Stomach smooth muscle (tissue), 2 donors: ENCODE results near the gene ARHGEF4.
A peak's percentile ranks its signal among the peaks of the same experiment; 100 is the strongest.

ENCODE experiments used
- H3K27ac ChIP-seq: one replicate; pipeline ENCODE4 v1.7.0; 2013; ENCODE audit warnings: mild to moderate bottlenecking, low read length, inconsistent platforms
- H3K27me3 ChIP-seq, 2 donors: one replicate each; pipeline ENCODE4 v1.7.0; 2013; ENCODE audit warnings: low read length in 2 of 2; ENCODE audit not compliant: insufficient read depth in 2 of 2, control insufficient read depth in 1 of 2
- H3K36me3 ChIP-seq, 2 donors: one replicate each; pipeline ENCODE4 v1.7.0; 2013; ENCODE audit warnings: low read length in 2 of 2; ENCODE audit not compliant: control insufficient read depth in 2 of 2, insufficient read depth in 2 of 2
- H3K4me1 ChIP-seq: one replicate; pipeline ENCODE4 v1.7.0; 2013; ENCODE audit warnings: low read length; ENCODE audit not compliant: control insufficient read depth, insufficient read depth
- H3K4me3 ChIP-seq, 2 donors: one replicate each; pipeline ENCODE4 v1.7.0; 2013; ENCODE audit warnings: low read length in 2 of 2
- H3K9ac ChIP-seq, 2 donors: one replicate each; pipeline ENCODE4 v1.7.0; 2013; ENCODE audit warnings: low read length in 2 of 2, mild to moderate bottlenecking in 1 of 2
- H3K9me3 ChIP-seq, 2 donors: one replicate each; pipeline ENCODE4 v1.7.0; 2013; ENCODE audit warnings: low read length in 2 of 2; ENCODE audit not compliant: control insufficient read depth in 2 of 2
- donor health status: healthy.
- donor health status: Pancreatic carcinoma.

Gene ARHGEF4

DNA sequence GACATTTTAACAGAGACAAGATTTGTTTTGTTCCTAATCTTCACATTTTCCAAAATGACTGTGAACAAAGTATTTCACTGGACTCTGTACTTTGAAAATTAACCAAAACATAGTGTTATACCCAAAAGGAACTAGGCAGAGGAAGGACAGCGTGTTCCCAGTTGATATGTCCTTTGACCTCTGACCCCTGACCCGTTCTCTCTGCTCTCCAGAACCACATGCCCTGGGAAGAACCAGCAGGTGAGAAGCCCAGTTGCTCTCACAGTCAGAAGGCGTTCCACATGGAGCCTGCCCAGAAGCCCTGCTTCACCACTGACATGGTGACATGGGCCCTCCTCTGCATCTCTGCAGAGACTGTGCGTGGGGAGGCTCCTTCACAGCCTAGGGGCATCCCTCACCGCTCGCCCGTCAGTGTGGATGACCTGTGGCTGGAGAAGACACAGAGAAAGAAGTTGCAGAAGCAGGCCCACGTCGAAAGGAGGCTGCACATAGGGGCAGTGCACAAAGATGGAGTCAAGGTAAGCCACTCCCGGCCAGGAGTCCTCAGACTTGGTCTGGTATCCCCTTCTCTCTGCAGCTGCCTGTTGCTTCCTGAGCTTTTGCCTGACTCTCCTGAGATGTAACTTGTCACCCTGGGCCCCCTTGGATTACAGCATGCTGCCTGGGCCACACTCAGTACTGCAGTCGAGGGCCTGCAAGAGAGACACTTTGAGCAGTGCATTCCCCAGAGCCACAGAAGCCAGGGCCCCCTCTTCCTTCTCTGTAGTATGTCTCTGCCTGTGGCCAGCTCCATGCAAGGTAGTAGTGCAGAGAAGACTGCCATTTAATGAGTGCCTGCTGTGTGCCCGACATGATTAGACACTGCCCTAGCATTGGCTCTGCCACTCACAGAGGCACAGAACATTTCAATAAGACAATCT lies 94.3 kb downstream of the ARHGEF4 start:
- H3K9ac ChIP-seq = no peak overlapping the region
- no peak overlapping the region for H3K27ac ChIP-seq
- H3K4me1 ChIP-seq = no peaks in the 10 kb centered on the region
- H3K27me3 ChIP-seq = no peaks in the 10 kb centered on the region
- H3K4me3 ChIP-seq = no peak overlapping the region
- peaks cover 0 to 3% of the 10 kb centered on the region in 2 donors for H3K9me3 ChIP-seq
- H3K36me3 ChIP-seq = no peaks in the 10 kb centered on the region

DNA sequence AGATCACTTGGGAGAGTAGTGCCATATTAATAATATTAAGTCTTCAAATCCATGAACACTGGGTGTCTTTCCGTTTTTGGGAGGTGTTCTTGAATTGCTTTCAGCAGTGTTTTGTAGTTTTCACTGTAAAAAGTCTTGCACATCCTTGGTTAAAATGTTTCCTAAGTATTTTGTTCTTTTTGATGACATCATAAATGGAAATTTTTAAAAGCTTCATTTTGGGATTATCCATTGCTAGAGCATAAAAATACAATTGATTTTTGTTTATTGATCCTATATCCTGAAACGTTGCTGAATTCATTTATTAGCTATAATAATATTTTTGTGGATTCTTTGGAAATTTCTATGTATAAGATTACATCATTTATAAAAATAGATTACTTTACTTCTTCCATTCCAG lies 96.8 kb downstream of the ARHGEF4 start:
- Histone ChIP-seq H3K27me3 (no peaks in the 10 kb centered on the region), H3K9ac (no peak overlapping the region), H3K27ac (no peak overlapping the region), H3K4me1 (no peaks in the 10 kb centered on the region), H3K4me3 (no peak overlapping the region), H3K9me3 (no peaks in the 10 kb centered on the region), H3K36me3 (no peaks in the 10 kb centered on the region)

DNA sequence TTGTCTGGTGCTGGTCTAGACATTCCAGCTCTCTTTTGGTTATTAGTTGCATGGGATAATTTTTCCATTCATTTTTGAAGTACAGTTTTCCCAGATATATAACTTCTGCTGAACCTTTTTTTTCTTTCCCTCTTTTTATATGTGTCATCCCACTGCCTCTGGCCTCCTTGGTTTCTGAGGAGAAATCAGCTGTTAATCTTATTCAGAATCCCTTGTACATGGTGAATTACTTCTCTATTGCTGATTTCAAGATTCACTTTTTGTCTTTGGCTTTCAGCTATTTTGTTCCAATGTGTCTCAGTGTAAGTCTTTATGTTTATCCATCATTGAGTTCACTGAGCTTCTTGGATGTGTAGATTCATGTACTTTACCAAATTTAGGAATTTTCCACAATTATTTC lies 99.7 kb downstream of the ARHGEF4 start:
- Histone ChIP-seq H3K4me1 (no peaks in the 10 kb centered on the region), H3K4me3 (no peak overlapping the region), H3K9me3 (no peaks in the 10 kb centered on the region)

DNA sequence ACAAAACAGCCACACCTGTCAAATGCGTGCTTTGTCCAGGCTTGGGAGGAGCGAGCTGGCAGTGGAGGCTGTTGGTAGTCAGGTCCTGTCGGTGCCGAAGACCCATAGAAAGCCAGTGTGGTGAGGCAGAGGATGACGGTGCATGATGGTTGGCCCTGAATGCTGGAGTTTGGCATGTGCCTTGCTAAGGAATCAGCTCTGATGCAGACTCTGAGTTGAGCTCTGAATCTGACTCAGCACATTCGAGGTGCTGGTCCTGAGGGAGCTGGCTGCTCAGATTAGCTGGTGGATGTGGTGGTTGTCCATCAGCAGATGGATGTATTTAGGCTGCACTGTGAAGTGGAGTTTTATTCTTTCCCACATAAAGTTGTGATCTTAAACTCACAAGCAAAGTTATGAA lies 111.3 kb downstream of the ARHGEF4 start:
- Histone ChIP-seq H3K9me3 (peaks cover 7 to 14% of the 10 kb centered on the region in 2 donors), H3K9ac (no peak overlapping the region), H3K27me3 (peaks cover 0 to 2% of the 10 kb centered on the region in 2 donors), H3K27ac (no peak overlapping the region), H3K36me3 (no peaks in the 10 kb centered on the region), H3K4me1 (no peaks in the 10 kb centered on the region), H3K4me3 (no peak overlapping the region)

More for the DNA sequence above, 99.7 kb downstream of the ARHGEF4 start:
- Histone ChIP-seq H3K9ac (no peak overlapping the region), H3K36me3 (no peaks in the 10 kb centered on the region), H3K27me3 (no peaks in the 10 kb centered on the region), H3K27ac (no peak overlapping the region)

DNA sequence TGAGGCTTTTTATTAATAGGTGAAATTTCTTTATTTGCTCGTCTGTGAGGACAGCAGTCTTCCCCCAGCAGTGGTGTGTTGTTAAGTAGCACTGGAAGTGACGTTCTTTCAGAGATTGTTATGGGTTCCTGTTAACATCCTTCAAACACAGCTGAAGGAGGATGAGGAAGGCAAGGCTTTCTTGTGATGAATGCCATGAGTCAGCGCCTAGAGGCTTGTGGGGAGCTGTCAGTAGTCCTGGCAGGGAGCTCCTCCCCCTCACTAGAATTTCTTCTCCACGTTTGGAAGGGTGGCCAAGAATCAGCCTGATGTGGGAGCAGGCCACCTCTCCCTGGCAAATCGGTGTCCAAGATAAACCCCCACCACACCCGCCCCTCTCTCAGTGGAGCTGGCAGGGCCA lies 113.2 kb downstream of the ARHGEF4 start:
- H3K9ac ChIP-seq = no peak overlapping the region
- H3K27me3 ChIP-seq = peaks cover 0 to 2% of the 10 kb centered on the region in 2 donors
- H3K9me3 ChIP-seq = peaks cover 6 to 7% of the 10 kb centered on the region in 2 donors
- no peaks in the 10 kb centered on the region for H3K36me3 ChIP-seq
- no peak overlapping the region for H3K4me3 ChIP-seq
- no peak overlapping the region for H3K27ac ChIP-seq
- H3K4me1 ChIP-seq = no peaks in the 10 kb centered on the region

DNA sequence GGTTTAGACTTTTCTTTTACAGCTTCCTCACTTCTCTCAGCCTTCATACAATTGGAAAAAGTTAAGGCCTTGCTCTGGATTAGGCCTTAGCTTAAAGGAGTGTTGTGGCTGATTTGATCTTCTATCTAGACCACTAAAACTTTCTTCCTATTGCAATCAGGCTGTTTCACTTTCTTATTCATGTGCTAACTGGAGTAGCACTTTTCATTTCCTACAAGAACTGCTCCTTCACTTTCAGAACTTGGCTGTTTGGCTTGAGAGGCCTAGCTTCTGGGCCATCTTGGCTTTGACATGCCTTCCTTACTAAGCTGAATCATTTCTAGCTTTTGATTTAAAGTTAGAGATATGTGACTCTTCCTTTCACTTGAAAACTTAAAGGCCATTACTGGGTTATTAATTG lies 114.3 kb downstream of the ARHGEF4 start:
- Histone ChIP-seq H3K27ac (no peak overlapping the region), H3K36me3 (no peaks in the 10 kb centered on the region), H3K27me3 (peaks cover 0 to 2% of the 10 kb centered on the region in 2 donors), H3K4me1 (no peaks in the 10 kb centered on the region), H3K9me3 (peaks cover 8 to 9% of the 10 kb centered on the region in 2 donors), H3K4me3 (no peak overlapping the region), H3K9ac (no peak overlapping the region)

DNA sequence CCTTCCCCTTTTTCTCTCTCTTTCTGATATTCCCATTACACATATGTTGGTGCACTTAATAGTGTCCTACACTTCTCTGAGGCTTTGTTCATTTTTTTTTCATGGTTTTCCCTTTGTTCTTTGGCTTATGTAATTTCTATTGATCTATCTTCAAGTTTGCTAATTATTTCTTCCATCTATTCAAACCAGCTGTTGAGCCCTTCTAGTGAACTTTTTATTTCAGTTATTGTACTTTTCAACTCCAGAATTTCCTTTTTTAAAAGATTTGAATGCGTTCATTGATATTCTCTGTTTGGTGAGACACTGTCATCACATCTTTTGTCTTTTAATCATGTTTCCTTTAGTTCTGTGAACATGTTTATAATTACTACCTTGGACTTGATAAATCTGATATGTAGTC lies 118.2 kb downstream of the ARHGEF4 start:
- Histone ChIP-seq H3K27me3 (no peaks in the 10 kb centered on the region), H3K9me3 (peaks cover 8 to 9% of the 10 kb centered on the region in 2 donors), H3K27ac (no peak overlapping the region), H3K4me1 (no peaks in the 10 kb centered on the region), H3K4me3 (no peak overlapping the region), H3K36me3 (no peaks in the 10 kb centered on the region), H3K9ac (no peak overlapping the region)

DNA sequence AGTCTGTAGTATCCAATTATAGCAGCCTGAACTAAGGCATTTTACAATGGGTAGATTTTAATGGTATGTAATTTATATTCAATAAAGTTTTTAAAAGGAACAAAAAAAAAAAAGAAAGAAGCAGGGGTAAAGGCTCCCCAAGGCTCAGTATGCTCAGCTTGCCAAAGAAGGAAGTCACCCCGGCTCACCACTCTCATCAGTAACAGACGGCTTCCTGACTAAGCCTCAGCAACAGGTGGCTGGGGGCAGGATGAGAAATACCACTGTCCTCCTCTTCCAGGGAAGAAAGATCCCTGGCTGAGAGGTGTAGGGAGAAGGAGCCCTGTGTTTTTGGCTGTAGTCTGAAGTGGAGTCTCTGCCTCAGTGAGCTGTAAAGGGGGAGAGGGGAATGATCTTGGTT lies 121.2 kb downstream of the ARHGEF4 start:
- Histone ChIP-seq H3K9me3 (peaks cover 8 to 9% of the 10 kb centered on the region in 2 donors), H3K27ac (no peak overlapping the region), H3K36me3 (no peaks in the 10 kb centered on the region), H3K4me1 (peaks cover 1% of the 10 kb centered on the region), H3K27me3 (peaks cover 9 to 13% of the 10 kb centered on the region in 2 donors), H3K4me3 (no peak overlapping the region), H3K9ac (no peak overlapping the region)

DNA sequence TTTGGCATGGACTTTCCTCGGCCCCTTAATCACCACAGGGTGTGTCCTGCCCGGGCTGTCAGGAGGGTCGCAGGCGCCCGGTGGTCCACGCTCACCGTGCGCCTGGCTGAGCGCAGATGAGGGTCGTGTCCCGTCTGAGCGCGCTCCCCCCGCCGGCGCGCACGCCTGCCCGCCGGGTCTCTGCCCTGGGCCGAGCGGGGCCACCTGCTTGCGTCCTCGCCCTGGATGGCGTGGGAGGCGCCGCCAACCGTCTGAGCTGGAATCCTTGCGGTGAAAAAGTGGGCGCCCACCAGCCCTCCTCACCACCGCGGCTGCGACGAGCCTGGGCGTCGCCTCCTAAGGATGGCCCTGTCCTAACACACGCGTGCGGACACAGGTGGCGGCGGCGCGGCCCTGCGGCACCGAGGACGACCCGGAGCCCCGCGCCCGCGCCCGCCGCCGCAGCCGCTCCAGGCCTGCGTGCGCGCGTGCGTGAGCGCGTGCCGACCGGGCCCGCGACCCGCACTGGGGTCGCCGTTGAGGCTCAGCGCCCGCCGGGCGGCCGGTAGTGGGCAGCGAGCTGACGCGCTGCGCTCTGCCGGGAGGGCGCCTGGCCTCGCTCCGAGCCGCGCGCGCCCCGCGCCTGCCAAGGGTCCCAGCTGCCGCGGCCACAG lies 126.6 kb downstream of the ARHGEF4 start:
- no peaks in the 10 kb centered on the region for H3K9me3 ChIP-seq
- H3K36me3 ChIP-seq = no peaks in the 10 kb centered on the region
- H3K27ac ChIP-seq = no peak overlapping the region
- no peak overlapping the region for H3K9ac ChIP-seq
- peaks cover 10% of the 10 kb centered on the region for H3K4me1 ChIP-seq
- peaks cover 42 to 43% of the 10 kb centered on the region in 2 donors for H3K27me3 ChIP-seq
- H3K4me3 ChIP-seq = peak overlapping the region in 1 of 2 donors; percentile 29

DNA sequence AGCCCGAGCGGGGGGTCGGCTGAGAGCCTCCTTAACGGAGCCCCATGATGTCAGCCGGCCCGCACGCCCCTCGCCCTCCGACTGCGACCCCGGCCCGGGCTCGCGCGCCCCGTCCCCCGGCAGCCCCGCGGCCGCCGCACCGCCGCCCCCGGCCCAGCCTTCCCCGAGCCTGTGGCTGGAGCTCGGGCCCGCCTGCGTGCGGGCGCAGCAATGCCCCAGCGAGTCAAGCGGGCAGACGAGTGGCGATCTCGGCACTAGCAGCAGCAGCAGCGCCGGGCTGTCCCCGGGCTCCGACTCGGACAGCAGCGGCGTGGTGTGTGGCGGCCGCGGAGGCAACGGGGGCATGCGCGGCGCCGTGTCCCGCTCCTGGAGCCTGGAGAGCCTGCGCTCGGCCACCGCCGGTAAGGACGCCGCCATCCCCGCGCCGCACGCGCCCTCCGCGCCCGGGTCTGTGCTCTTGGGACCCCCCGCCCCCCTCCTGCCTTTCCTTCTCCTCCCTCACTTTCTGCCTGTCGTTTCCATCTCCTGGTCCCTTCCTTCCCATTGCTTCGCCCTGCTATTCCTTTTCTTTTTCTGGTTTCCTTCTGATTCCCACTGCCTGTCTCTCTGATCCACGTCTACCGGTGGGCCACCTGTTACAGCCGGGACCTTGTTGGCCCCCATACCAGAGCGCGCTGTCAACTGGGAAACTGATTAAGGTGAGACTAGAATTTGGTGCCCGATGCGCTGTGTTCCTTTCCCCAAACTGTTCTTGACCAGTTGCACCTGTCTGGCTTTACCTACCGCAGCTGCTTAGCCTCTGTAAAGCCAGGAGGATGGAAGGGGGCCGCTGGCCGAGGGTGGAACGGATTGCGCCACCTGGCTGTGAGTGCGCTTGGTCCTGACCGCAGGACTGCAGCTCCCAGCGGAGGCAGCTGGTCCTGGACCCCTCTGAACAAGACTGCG lies 127.4 kb downstream of the ARHGEF4 start:
- Histone ChIP-seq H3K36me3 (no peaks in the 10 kb centered on the region), H3K4me1 (peaks cover 10% of the 10 kb centered on the region), H3K27me3 (peaks cover 42 to 43% of the 10 kb centered on the region in 2 donors), H3K27ac (no peak overlapping the region), H3K4me3 (peak overlapping the region; percentile 29 to 43), H3K9ac (no peak overlapping the region), H3K9me3 (no peaks in the 10 kb centered on the region)
